Naive thymus-derived CD4-positive, alpha-beta T cell (primary cell): ENCODE measurements around the gene MLC1. TPM values are rescaled to one million over a fixed set of nuclear protein-coding genes. Genes with fewer than 3 reads are reported as not detected.

Experiments used
- ATAC-seq: fragments of 150-1000 bp; cut with Tn5 transposase; 2 replicates; pipeline ENCODE4 v1.10.0; 2021; ENCODE audit warnings: mild to moderate bottlenecking, moderate library complexity
- CTCF ChIA-PET: fragments of 350-600 bp; sonication (Branson Sonifier 250); formaldehyde crosslinking; loops from one replicate; lab custom pipeline; 2021; ENCODE audit warnings: antibody characterized with exemption; lab: Charles Lee
- POLR2A ChIA-PET: fragments of 350-600 bp; sonication (Branson Sonifier 250); formaldehyde crosslinking; loops from one replicate; lab custom pipeline; 2021; ENCODE audit warnings: antibody characterized with exemption, inconsistent platforms; lab: Charles Lee
- DNase-seq, 9 donors: peaks; one replicate each; pipeline versions ENCODE4 v3.0.0 to v3.0.0-alpha.2; 2020 to 2022; ENCODE audit warnings: mixed read lengths in 1 of 9
- H3K27ac ChIP-seq: one replicate; pipeline ENCODE4 v1.7.0; 2013; ENCODE audit warnings: mild to moderate bottlenecking, low read depth, low read length, moderate library complexity
- H3K27me3 ChIP-seq, 2 donors: one replicate each; pipeline ENCODE4 v1.7.0; 2013; ENCODE audit warnings: low read length in 2 of 2, mild to moderate bottlenecking in 2 of 2, moderate library complexity in 2 of 2; ENCODE audit not compliant: control insufficient read depth in 2 of 2, insufficient read depth in 2 of 2
- H3K36me3 ChIP-seq, 3 experiments: 1 replicate in 2 of 3; 2 replicates in 1 of 3; pipeline ENCODE4 v1.7.0; 2013; ENCODE audit warnings: low read length in 3 of 3, mild to moderate bottlenecking in 3 of 3, moderate library complexity in 1 of 3; ENCODE audit not compliant: insufficient read depth in 3 of 3, control insufficient read depth in 2 of 3
- H3K4me1 ChIP-seq, 2 donors: one replicate each; pipeline ENCODE4 v1.7.0; 2013; ENCODE audit warnings: low read length in 2 of 2, mild to moderate bottlenecking in 2 of 2, moderate library complexity in 1 of 2; ENCODE audit not compliant: control insufficient read depth in 2 of 2, insufficient read depth in 2 of 2
- H3K4me3 ChIP-seq: 2 replicates; pipeline ENCODE4 v1.7.0; 2013; ENCODE audit warnings: mild to moderate bottlenecking, low read length
- H3K9me3 ChIP-seq, 3 experiments: 1 replicate in 2 of 3; 2 replicates in 1 of 3; pipeline ENCODE4 v1.7.0; 2013; ENCODE audit warnings: low read length in 3 of 3; ENCODE audit not compliant: control insufficient read depth in 2 of 3
- H3K27ac Mint-ChIP-seq, 9 donors: one replicate each; pipeline ENCODE4 v1.8.0; 2020 to 2022; ENCODE audit warnings: mixed read lengths in 9 of 9, mild to moderate bottlenecking in 8 of 9, moderate library complexity in 5 of 9, inconsistent platforms in 2 of 9
- H3K27me3 Mint-ChIP-seq, 5 donors: one replicate each; pipeline ENCODE4 v1.8.0; 2021 to 2022; ENCODE audit warnings: mixed read lengths in 5 of 5, mild to moderate bottlenecking in 1 of 5
- H3K36me3 Mint-ChIP-seq, 5 donors: one replicate each; pipeline ENCODE4 v1.8.0; 2020 to 2022; ENCODE audit warnings: mixed read lengths in 5 of 5, mild to moderate bottlenecking in 3 of 5, inconsistent platforms in 1 of 5
- H3K4me1 Mint-ChIP-seq, 7 donors: one replicate each; pipeline ENCODE4 v1.8.0; 2020 to 2022; ENCODE audit warnings: mixed read lengths in 7 of 7, mild to moderate bottlenecking in 3 of 7, inconsistent platforms in 1 of 7
- H3K4me3 Mint-ChIP-seq, 10 donors: one replicate each; pipeline ENCODE4 v1.8.0; 2020 to 2022; ENCODE audit warnings: mild to moderate bottlenecking in 10 of 10, mixed read lengths in 10 of 10, moderate library complexity in 6 of 10, inconsistent platforms in 2 of 10
- H3K9me3 Mint-ChIP-seq, 11 donors: one replicate each; pipeline ENCODE4 v1.8.0; 2020 to 2022; ENCODE audit warnings: mixed read lengths in 11 of 11, mild to moderate bottlenecking in 4 of 11, inconsistent platforms in 1 of 11, moderate library complexity in 1 of 11
- intact Hi-C, 2 donors: fragments of 100-400 bp; cut with micrococcal nuclease; formaldehyde crosslinking; loops; one replicate each; pipeline ENCODE4 v1.15.1; 2023
- polyA plus RNA-seq, 2 donors: library from polyadenylated mRNA; unstranded; fragments of 300-500 nt; fragmentation: Illumina TruSeq; gene quantifications; one replicate each; pipeline ENCODE4 v1.2.3, GENCODE V29; 2021
- total RNA-seq, 6 experiments: library from RNA in 5 of 6; stranded (reverse) in 5 of 6; gene quantifications; 1 replicate in 5 of 6; 2 replicates in 1 of 6; pipeline ENCODE4 v1.2.3 and lab custom pipeline; 2021 to 2026

Gene MLC1
- total and polyA plus RNA-seq, 7 experiments from 2014 or later = 0.08 to 7.2 (median 0.48) TPM; not detected in 2

DNA sequence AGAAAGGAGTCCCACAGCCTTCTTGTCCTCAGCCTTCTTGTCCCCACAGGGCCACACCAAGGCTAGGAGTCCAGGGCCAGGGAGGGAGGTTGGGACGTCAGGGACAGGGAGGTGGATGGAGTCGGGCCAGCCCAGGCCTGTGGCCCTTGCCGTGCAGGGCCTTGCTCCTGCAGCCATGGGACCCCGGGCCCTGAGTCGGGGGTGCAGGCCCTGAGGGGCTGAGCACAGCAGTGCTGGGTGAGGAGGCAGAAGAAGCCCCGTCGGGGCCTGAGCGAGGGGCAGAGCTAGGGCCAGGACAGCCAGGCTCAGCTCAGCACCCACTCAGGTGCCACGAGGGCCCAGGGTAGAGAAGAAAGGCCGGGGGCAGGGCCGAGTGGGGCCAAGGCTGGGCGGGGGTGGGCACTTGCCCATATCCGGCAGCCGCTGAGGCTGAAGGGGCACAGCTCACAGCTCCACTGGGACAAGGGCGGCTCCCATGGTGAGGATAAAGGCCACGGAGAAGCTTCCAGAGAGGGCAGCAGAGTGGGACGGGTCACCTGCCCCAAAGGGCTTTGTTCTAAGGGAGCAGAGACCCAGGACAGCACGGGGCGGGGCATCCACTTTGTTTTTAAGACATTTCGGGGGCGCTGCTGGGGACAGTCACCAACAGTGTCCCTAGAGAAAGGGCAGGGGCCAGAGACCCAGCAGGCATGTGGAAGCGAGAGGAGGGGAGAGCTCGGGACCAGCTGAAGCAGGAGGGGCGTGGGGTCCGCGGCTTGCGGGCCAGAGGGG is 3.6 kb downstream of the MLC1 start:
- H3K9me3 Mint-ChIP-seq = peaks cover 0 to 2% (median 0%) of the 10 kb centered on the region in 11 donors
- peaks cover 0 to 2% (median 0%) of the 10 kb centered on the region in 5 donors for H3K36me3 Mint-ChIP-seq
- intact Hi-C loops = no loop called here
- DNase-seq (no peak), ATAC-seq (no peak)
- H3K27me3 ChIP-seq = no peaks in the 10 kb centered on the region
- no peaks in the 10 kb centered on the region for H3K9me3 ChIP-seq
- ChIA-PET POLR2A (no interaction called here), CTCF (no interaction called here)
- peak overlapping the region in 1 of 9 donors; percentile 62 for H3K27ac Mint-ChIP-seq
- peaks cover 0 to 1% of the 10 kb centered on the region in 2 donors for H3K4me1 ChIP-seq
- no peak overlapping the region for H3K4me3 Mint-ChIP-seq
- H3K4me1 Mint-ChIP-seq = peaks cover 0 to 16% (median 3%) of the 10 kb centered on the region in 7 donors
- peaks cover under 1 to 13% (median 8%) of the 10 kb centered on the region in 5 donors for H3K27me3 Mint-ChIP-seq
- no peaks in the 10 kb centered on the region for H3K36me3 ChIP-seq
- no peak overlapping the region for H3K4me3 ChIP-seq
- H3K27ac ChIP-seq = no peak overlapping the region

DNA sequence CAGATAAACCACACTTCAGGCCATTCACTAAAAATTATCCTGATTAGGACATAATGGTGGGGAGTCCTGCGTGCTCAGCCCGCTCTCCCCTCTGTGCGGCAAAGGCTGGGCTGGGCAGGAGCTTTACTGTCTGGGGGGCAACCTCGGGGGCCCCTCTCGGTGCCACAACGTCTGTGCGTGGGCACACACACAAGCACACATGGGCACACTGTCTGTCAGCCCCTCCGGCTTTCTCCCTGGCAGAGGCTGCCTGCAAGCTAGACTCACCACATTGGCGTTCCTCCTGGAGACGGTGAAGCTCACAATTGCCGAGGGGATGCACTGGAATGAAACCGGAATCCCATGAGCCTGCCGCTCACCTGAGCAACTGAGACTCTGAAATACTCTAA is 5.2 kb downstream of the MLC1 start:
- peaks cover 0 to 8% (median 7%) of the 10 kb centered on the region in 5 donors for H3K27me3 Mint-ChIP-seq
- no peak overlapping the region for H3K4me3 ChIP-seq
- no peak overlapping the region for H3K4me3 Mint-ChIP-seq
- H3K27ac Mint-ChIP-seq = no peak overlapping the region
- H3K36me3 ChIP-seq = no peaks in the 10 kb centered on the region
- no peaks in the 10 kb centered on the region for H3K9me3 Mint-ChIP-seq
- no peaks in the 10 kb centered on the region for H3K9me3 ChIP-seq
- no peak overlapping the region for H3K27ac ChIP-seq
- intact Hi-C loops = no loop called here
- no peaks in the 10 kb centered on the region for H3K27me3 ChIP-seq
- POLR2A ChIA-PET = no interaction called here
- H3K4me1 ChIP-seq = no peaks in the 10 kb centered on the region
- CTCF ChIA-PET = no interaction called here
- DNase-seq (no peak), ATAC-seq (no peak)
- H3K4me1 Mint-ChIP-seq = peaks cover 0 to 11% (median 3%) of the 10 kb centered on the region in 7 donors
- no peaks in the 10 kb centered on the region for H3K36me3 Mint-ChIP-seq

DNA sequence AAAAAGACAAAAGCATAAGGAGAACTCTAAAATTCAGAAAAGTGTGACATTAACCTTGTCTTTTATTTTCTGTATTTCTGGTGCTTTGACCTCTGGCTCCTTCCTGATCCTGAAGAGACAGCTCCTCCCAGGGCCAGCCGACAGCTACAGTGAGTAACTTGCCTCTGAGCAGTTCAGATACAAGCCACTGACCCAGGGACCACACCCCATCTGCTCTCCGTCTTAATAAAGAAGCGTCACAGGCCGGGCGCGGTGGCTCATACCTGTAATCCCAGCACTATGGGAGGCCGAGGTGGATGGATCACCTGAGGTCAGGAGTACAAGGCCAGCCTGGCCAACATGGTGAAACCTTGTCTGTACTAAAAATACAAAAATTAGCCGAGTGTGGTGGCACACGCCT is 6.5 kb downstream of the MLC1 start:
- H3K27ac Mint-ChIP-seq = no peak overlapping the region
- no peak overlapping the region for H3K4me3 ChIP-seq
- H3K4me3 Mint-ChIP-seq = no peak overlapping the region
- no peaks in the 10 kb centered on the region for H3K36me3 Mint-ChIP-seq
- H3K9me3 ChIP-seq = no peaks in the 10 kb centered on the region
- H3K9me3 Mint-ChIP-seq = no peaks in the 10 kb centered on the region
- H3K4me1 Mint-ChIP-seq = peaks cover 0 to 7% (median 3%) of the 10 kb centered on the region in 7 donors
- ChIA-PET POLR2A (no interaction called here), CTCF (no interaction called here)
- DNase-seq (no peak), ATAC-seq (no peak)
- no peaks in the 10 kb centered on the region for H3K36me3 ChIP-seq
- intact Hi-C loops = no loop called here
- H3K27me3 Mint-ChIP-seq = peaks cover 0 to 8% (median 2%) of the 10 kb centered on the region in 5 donors
- no peaks in the 10 kb centered on the region for H3K4me1 ChIP-seq
- H3K27ac ChIP-seq = no peak overlapping the region
- H3K27me3 ChIP-seq = no peaks in the 10 kb centered on the region

DNA sequence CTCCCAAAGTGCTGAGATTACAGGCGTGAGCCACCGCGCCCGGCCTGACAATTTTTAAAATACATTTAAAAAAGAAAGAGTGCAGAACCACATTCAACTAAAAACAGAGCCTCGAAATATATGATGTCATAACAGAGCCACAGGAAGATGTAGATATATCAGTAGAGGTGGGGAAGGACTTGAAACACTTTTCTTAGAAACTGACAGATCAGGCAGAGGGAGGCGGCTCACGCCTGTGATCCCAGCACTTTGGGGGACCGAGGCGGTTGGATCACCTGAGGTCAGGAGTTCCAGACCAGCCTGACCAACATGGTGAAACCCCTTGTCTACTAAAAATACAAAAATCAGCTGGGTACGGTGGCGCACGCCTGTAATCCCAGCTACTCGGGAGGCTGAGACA is 7.0 kb downstream of the MLC1 start:
- H3K4me3 ChIP-seq = no peak overlapping the region
- peaks cover 0 to 7% (median 3%) of the 10 kb centered on the region in 7 donors for H3K4me1 Mint-ChIP-seq
- no peaks in the 10 kb centered on the region for H3K27me3 ChIP-seq
- ChIA-PET POLR2A (no interaction called here), CTCF (no interaction called here)
- no peaks in the 10 kb centered on the region for H3K9me3 ChIP-seq
- H3K27me3 Mint-ChIP-seq = peaks cover 0 to 8% (median 2%) of the 10 kb centered on the region in 5 donors
- H3K9me3 Mint-ChIP-seq = no peaks in the 10 kb centered on the region
- no peak overlapping the region for H3K27ac Mint-ChIP-seq
- intact Hi-C loops = no loop called here
- H3K4me3 Mint-ChIP-seq = no peak overlapping the region
- H3K4me1 ChIP-seq = no peaks in the 10 kb centered on the region
- no peak overlapping the region for H3K27ac ChIP-seq
- DNase-seq (no peak), ATAC-seq (no peak)
- no peaks in the 10 kb centered on the region for H3K36me3 Mint-ChIP-seq
- no peaks in the 10 kb centered on the region for H3K36me3 ChIP-seq

DNA sequence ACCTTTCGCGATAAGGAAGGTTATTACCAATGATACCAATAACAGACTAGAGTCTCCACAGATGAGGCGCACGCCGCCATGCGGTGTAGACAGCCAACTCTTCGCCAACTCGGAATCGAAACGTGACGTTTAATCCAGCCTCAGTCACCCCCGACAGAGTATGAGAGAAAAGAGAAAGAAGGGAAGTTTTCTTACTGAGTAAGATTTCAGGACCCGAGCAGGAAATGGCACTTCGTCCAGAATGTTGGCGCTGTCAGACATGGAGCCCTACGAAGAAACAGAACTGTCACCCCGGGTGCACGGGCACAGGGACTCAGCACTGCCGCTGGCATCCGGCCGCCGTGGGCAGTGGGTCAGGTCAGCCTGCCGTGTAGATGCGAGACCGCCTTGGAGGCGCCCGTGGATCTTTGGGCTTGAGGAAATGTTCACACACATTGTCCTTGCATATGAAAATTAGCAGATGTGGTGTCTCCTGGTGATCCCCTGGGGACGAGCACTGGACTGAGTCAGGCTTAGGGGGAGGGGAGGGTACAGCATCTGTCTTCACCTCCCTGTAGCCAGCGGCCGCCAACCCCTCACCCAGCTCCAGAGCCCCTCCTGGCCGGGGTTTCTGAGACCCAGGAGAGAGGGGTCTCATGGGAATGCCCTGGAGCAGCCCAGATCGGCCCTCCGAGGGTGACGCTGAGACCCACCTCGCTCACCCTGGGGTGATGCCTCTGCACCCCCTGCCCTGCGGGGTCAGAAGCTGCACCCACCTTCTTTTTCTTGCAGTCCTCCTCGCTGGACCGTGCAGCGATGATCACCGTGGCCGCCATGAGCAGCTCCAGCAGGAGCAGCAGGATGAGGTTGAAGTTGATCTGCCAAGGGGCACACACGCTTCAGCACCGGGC is 8.3 kb downstream of the MLC1 start:
- CTCF ChIA-PET = no interaction called here
- H3K36me3 Mint-ChIP-seq = no peaks in the 10 kb centered on the region
- Histone ChIP-seq H3K27me3 (no peaks in the 10 kb centered on the region), H3K4me1 (no peaks in the 10 kb centered on the region), H3K9me3 (no peaks in the 10 kb centered on the region), H3K36me3 (no peaks in the 10 kb centered on the region), H3K27ac (no peak overlapping the region), H3K4me3 (no peak overlapping the region)
- no peak for ATAC-seq
- POLR2A ChIA-PET = no interaction called here
- H3K4me1 Mint-ChIP-seq = peaks cover 0 to 7% (median 0%) of the 10 kb centered on the region in 7 donors
- intact Hi-C loops = no loop called here
- DNase-seq = no peak
- H3K27ac Mint-ChIP-seq = no peak overlapping the region
- H3K27me3 Mint-ChIP-seq = peaks cover 0 to 8% (median 2%) of the 10 kb centered on the region in 5 donors
- no peak overlapping the region for H3K4me3 Mint-ChIP-seq
- H3K9me3 Mint-ChIP-seq = no peaks in the 10 kb centered on the region

DNA sequence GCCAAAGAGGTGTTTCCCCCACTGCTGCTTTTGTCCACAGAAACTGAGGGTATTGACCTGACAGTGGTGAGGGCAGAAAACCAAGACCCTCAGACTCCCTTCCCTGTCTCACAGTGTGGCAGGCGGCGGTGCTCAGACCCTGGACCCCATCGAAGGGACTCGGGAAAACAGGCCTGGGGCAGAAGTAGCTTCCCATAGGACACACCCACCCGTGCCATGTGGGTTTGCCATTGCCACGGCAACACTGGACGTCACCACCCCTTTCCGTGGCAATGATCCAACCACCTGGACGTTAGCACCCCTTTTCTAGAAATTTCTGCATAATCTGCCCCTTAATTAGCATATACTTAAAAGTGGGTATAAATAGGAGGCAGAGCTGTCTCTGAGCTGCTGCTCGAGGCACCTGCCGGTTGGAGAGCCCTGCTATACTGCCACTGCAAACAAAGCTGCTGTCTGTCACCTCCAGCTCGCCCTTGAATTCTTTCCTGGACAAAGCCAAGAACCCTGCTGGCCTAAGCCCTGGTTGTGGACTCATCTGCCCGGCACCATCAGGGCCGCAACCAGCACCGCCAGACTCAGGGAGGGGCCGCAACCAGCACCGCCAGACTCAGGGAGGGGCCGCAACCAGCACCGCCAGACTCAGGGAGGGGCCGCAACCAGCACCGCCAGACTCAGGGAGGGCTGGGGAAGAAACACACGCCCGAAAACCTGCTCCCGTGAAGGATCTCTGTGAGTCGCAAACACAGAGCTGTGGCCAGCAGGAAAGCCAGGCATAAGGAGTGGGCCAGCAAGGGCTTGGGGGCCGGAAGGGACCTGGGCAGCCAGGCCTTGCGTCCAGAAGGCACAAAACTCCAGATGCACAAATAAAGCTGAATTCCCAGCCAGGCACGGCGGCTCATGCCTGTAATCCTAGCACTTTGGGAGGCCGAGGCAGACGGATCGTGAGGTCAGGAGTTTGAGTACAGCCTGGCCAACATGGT is 10.4 kb downstream of the MLC1 start:
- ChIA-PET POLR2A (no interaction called here), CTCF (no interaction called here)
- Histone ChIP-seq H3K27me3 (no peaks in the 10 kb centered on the region), H3K27ac (no peak overlapping the region), H3K36me3 (no peaks in the 10 kb centered on the region), H3K4me1 (no peaks in the 10 kb centered on the region), H3K4me3 (no peak overlapping the region), H3K9me3 (no peaks in the 10 kb centered on the region)
- no peaks in the 10 kb centered on the region for H3K9me3 Mint-ChIP-seq
- ATAC-seq (no peak), DNase-seq (no peak)
- H3K4me3 Mint-ChIP-seq = no peak overlapping the region
- no peak overlapping the region for H3K27ac Mint-ChIP-seq
- intact Hi-C loops = no loop called here
- no peaks in the 10 kb centered on the region for H3K36me3 Mint-ChIP-seq
- no peaks in the 10 kb centered on the region for H3K4me1 Mint-ChIP-seq
- H3K27me3 Mint-ChIP-seq = no peaks in the 10 kb centered on the region
